Central memory CD8-positive, alpha-beta T cell (primary cell): Measurements from ENCODE around the gene GBX1.

ENCODE experiments used
- ATAC-seq: fragments of 150-1000 bp; cut with Tn5 transposase; replicated peaks from 2 replicates; pipeline ENCODE4 v1.10.0; 2022; ENCODE audit warnings: mild to moderate bottlenecking, moderate FRiP score, moderate number of reproducible peaks; ENCODE audit not compliant: poor library complexity, severe bottlenecking; ENCODE audit errors: extremely low read depth
- DNase-seq, 2 donors: peaks; one replicate each; pipeline ENCODE4 v3.0.0; 2021; ENCODE audit warnings: low spot score in 2 of 2
- H3K27ac Mint-ChIP-seq: one replicate; pipeline ENCODE4 v1.8.0; 2022; ENCODE audit warnings: low read depth, mild to moderate bottlenecking, moderate library complexity, mixed read lengths
- H3K27me3 Mint-ChIP-seq: one replicate; pipeline ENCODE4 v1.8.0; 2022; ENCODE audit warnings: mixed read lengths
- H3K36me3 Mint-ChIP-seq: one replicate; pipeline ENCODE4 v1.8.0; 2022; ENCODE audit warnings: mild to moderate bottlenecking, moderate library complexity, mixed read lengths; ENCODE audit not compliant: insufficient read depth
- H3K4me1 Mint-ChIP-seq: one replicate; pipeline ENCODE4 v1.8.0; 2022; ENCODE audit warnings: mixed read lengths
- H3K4me3 Mint-ChIP-seq: one replicate; pipeline ENCODE4 v1.8.0; 2022; ENCODE audit warnings: mild to moderate bottlenecking, moderate library complexity, mixed read lengths
- H3K9me3 Mint-ChIP-seq: one replicate; pipeline ENCODE4 v1.8.0; 2022; ENCODE audit warnings: mixed read lengths

The GBX1 gene

GRCh38 chr7:151138153-151138851, 29.2 kb downstream of the GBX1 start:
- peaks cover 1% of the 10 kb centered on the region for H3K36me3 Mint-ChIP-seq
- H3K27me3 Mint-ChIP-seq = no peaks in the 10 kb centered on the region
- no peak for ATAC-seq
- no peaks in the 10 kb centered on the region for H3K9me3 Mint-ChIP-seq
- H3K4me3 Mint-ChIP-seq = no peak overlapping the region
- no peak overlapping the region for H3K27ac Mint-ChIP-seq
- no peak for DNase-seq
- H3K4me1 Mint-ChIP-seq = no peaks in the 10 kb centered on the region

DNA sequence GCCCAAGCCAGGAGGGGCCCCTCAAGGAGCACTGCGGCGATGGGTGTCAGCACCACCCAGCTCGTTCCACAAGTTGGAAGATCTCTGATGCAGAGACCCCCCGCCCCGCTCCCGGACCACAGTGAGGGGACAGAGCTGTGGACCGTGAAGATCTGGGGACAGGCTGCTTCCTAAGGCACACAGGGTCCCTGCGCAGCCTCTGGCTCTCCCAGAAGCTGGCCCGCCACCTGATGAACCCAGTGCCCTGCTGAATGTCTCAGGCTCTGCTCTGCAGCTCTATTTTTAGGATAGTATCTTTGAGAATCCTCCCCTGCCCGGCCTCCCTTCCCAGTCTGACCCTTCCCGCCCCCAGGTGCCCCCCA, 29.7 kb downstream of the GBX1 start:
- Mint-ChIP-seq H3K27me3 (no peaks in the 10 kb centered on the region), H3K9me3 (no peaks in the 10 kb centered on the region), H3K4me3 (no peak overlapping the region), H3K36me3 (peaks cover under 1% of the 10 kb centered on the region), H3K27ac (no peak overlapping the region), H3K4me1 (no peaks in the 10 kb centered on the region)
- DNase-seq (no peak), ATAC-seq (no peak)

DNA sequence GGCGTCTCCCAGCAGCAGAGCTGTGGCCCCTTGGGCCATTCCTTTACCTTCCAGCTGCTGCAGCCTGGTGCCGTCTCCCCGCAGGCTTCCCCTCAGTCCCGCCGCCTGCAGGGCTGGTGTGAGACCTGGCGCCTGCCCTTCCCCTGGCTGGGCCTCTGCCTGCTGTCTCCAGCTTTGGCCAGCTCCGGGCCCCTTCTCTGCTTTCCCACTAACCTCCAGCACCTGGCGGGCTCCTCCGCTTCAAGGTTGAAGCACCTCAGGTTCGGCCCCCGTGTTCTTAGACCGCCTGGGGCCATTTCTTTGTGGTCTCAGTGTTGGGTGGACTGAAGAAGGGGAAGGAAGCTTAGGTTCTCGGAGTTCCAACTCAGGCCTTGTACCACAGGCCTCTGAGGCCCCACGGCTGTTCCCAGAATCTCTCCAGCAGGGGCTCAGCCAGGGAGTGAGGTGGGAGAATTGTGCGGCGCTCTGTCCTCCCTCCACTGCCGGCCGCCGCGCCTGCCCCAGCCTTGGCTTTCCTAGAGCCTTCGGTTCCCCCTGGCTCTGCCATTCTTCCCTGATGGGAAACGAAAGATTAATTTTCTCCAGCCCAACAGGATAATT, 30.3 kb downstream of the GBX1 start:
- Mint-ChIP-seq H3K4me1 (no peaks in the 10 kb centered on the region), H3K36me3 (no peaks in the 10 kb centered on the region), H3K27ac (no peak overlapping the region), H3K4me3 (no peak overlapping the region), H3K9me3 (no peaks in the 10 kb centered on the region), H3K27me3 (no peaks in the 10 kb centered on the region)
- ATAC-seq (no peak), DNase-seq (no peak)

DNA sequence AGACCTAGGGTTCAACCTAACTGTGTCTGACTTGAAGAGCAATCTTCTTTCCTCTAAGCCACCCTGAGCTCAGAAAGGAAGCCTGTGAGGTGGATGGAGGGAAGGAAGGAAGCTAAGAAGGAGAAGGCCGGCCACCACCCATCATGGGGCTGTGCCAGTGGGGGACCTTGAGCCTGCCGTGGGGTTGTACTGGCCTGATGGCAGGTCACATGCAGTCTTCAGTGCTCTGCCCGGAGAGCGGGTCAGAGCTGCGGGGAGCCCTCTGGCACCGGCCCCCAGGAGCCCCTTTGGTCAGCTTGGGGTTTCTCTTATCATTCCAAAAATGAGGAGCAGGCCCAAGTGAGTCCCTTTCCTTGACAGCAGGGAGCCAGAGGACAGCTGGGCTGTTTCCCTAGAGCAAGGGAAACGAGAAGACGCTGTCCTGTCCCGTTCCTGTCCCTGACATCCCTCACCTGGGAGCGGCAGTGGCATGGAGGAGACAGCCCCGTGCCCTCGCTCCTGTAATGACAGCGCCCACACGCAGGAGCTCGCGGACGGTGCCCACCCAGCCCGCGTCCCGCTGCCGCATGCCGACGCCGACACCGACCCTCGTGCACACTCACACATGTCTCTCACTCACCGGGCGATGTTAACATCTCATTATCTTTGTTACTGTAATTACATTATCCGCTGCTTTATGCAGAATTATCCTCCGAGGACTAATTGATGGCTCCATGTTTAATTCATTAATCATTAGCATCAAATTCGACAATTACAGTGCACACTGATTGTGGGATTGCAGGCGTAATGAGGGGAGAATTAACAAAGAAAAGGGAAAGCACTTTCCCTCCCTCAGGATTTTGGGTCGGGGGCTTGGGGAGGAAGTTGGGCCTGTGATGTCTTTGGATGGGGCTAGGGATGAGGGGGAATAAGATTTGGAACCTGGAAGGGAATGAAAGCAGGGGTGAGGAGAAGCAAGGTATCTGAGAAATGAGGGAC, 31.3 kb downstream of the GBX1 start:
- no peaks in the 10 kb centered on the region for H3K4me1 Mint-ChIP-seq
- H3K36me3 Mint-ChIP-seq = no peaks in the 10 kb centered on the region
- no peaks in the 10 kb centered on the region for H3K27me3 Mint-ChIP-seq
- no peak overlapping the region for H3K27ac Mint-ChIP-seq
- DNase-seq (no peak), ATAC-seq (no peak)
- no peaks in the 10 kb centered on the region for H3K9me3 Mint-ChIP-seq
- no peak overlapping the region for H3K4me3 Mint-ChIP-seq

DNA sequence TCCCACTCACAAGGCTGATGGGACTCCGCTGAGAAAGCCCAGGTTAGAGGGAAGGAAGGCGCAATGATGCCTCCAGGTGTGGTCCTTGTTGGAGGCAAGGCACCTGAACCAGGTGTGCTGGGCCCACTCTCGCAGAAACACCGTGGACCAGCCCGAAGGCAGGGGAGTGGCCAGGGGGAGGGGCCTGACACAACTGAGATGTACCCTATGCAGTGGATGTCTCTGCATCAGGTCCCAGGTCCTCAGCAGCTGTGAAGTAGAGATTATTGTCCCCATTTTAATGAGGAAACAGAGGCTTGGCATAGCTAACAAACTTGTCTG, 32.0 kb downstream of the GBX1 start:
- Mint-ChIP-seq H3K27ac (no peak overlapping the region), H3K36me3 (no peaks in the 10 kb centered on the region), H3K4me3 (no peak overlapping the region), H3K4me1 (no peaks in the 10 kb centered on the region), H3K27me3 (no peaks in the 10 kb centered on the region), H3K9me3 (no peaks in the 10 kb centered on the region)
- no peak for DNase-seq
- no peak for ATAC-seq

DNA sequence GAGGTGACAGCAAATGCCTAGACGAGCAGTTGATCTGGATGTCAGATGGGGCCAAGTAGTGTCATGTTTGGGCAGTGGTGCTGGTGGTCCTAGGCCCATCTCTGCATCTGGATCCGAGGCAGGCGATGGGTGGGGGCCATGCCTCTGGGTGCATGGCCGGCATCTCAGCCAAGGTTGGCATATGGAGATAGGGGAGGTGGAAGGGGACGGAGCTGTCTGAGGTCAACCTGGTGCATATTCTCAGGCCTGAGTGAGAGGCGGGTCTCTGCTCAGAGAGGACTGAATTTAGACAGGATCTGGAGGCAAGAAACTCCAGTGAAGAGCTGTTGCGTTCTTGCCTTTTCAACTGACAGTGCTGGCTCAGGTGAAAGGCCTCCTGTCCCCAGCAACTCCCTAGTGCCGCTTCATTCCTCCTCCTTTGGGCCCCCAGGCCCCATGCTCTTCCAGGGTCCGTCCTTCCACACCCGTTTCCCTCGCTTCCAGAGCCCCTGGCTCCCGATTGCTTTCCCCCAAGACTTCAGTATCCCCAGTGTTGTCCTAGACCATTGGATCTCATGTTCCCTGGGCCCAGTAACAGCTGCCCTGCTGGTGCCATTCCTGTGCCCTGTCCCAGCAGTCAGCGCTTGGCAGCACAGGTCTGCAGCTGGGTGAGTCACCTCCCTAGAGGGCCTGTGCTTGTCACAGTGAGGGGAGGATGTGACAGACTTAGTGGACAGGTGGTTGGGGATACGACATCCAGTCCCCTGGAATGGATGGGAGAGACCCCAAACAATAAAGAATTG, 32.6 kb downstream of the GBX1 start:
- no peak overlapping the region for H3K27ac Mint-ChIP-seq
- H3K27me3 Mint-ChIP-seq = no peaks in the 10 kb centered on the region
- no peaks in the 10 kb centered on the region for H3K9me3 Mint-ChIP-seq
- H3K36me3 Mint-ChIP-seq = no peaks in the 10 kb centered on the region
- no peak for DNase-seq
- ATAC-seq = no peak
- H3K4me1 Mint-ChIP-seq = no peaks in the 10 kb centered on the region
- no peak overlapping the region for H3K4me3 Mint-ChIP-seq

GRCh38 chr7:151133986-151134742, 33.3 kb downstream of the GBX1 start:
- Mint-ChIP-seq H3K27ac (no peak overlapping the region), H3K27me3 (no peaks in the 10 kb centered on the region), H3K4me3 (no peak overlapping the region), H3K9me3 (no peaks in the 10 kb centered on the region), H3K4me1 (no peaks in the 10 kb centered on the region), H3K36me3 (no peaks in the 10 kb centered on the region)
- DNase-seq (no peak), ATAC-seq (no peak)

- Mint-ChIP-seq H3K36me3 (no peaks in the 10 kb centered on the region), H3K4me1 (no peaks in the 10 kb centered on the region), H3K27ac (no peak overlapping the region), H3K27me3 (no peaks in the 10 kb centered on the region), H3K4me3 (no peak overlapping the region), H3K9me3 (no peaks in the 10 kb centered on the region)
- ATAC-seq = no peak
- DNase-seq = no peak
Measured at GRCh38 chr7:151133266-151133985, 34.1 kb downstream of the GBX1 start.

DNA sequence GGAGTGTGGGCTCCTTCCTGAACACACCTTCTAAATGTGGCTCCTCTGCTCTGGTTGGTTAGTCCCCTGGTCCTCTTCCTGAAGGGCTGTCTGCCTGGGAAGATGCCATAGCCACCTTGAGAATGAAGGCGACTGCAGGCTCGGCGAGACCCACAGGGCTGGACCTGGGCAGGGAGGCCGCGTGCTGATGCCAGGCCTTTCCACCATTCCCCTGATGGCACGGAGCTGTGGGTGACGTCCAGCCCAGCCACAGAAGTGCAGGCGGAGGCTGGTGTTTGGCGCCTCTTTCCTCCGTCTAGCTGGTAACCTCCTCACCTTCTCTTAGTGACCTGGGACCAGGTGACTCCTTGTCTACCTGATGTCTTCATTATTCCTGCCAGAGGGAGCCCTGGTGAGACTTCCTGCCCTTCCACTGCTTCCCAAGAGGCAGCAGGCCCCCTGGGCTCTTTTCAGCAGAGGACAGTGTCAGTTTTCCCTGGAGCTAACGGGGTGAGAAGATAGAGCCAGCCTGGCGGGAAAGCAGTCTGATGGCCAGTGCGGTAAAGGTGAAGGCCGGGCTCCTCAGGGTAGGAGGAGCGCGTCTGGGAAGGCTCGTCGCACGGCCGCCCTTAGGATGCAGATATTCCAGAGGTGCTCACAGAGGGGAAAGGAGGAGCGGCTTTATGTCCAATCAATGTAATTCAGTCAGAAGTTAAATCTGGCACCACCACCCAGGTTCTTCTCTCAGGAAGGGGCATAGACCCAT, 34.9 kb downstream of the GBX1 start:
- no peak overlapping the region for H3K27ac Mint-ChIP-seq
- DNase-seq (no peak), ATAC-seq (no peak)
- H3K4me3 Mint-ChIP-seq = no peak overlapping the region
- H3K36me3 Mint-ChIP-seq = no peaks in the 10 kb centered on the region
- no peaks in the 10 kb centered on the region for H3K27me3 Mint-ChIP-seq
- H3K9me3 Mint-ChIP-seq = no peaks in the 10 kb centered on the region
- H3K4me1 Mint-ChIP-seq = no peaks in the 10 kb centered on the region

DNA sequence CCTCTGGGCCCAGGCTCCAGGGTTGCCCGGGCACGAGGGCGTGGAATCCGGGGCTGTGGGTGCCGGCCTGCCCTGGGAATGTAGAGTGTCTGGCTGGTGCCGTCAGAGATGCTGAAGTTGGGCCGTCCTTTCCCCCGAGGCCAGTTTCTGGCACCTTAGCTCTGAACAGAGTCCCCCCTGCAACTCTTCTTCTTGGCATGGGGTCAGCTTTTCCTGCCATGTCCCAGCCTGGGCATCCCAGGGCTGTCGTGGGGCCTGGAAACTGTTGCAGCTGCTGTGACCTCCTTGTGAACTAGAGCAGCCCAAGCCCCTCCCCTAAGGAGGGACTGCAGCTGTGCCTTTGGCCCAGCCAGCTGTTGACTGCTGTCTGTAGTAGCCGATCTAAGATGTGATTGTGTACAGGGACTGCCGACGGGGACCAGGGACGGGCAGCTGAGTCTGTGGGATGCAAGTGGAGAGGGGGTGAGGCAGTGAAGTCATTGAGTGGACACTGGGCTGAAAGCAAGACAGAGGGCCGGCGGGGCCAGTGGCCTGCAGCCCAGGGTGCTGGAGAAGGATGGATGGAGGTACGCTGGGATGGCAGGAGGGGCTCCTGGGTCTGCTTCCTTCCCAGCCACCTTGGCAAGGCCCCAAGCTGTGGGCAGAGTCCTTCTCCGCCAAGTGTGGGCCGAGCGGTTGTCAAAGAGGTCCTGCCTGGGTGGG, 35.8 kb downstream of the GBX1 start:
- Mint-ChIP-seq H3K9me3 (no peaks in the 10 kb centered on the region), H3K4me1 (no peaks in the 10 kb centered on the region), H3K27me3 (no peaks in the 10 kb centered on the region), H3K4me3 (no peak overlapping the region), H3K27ac (no peak overlapping the region), H3K36me3 (no peaks in the 10 kb centered on the region)
- DNase-seq (no peak), ATAC-seq (no peak)

DNA sequence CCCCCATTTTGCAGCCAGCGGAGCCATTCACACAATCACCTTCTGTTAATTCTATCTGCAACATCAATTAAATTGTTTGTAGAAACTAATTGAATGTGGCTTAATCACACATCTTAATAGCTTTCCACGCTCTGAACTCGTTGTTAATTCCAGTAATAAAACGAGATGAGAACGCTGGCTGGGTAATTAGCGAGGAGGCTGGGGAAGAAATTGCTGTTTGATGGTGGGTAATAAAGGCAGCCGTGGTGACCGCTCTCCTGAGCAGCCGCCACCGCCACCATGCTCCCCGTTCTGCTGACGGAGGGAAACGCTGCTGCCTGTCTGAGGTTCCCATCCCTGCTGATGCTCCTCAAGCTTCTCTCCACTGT, 36.3 kb downstream of the GBX1 start:
- Mint-ChIP-seq H3K27ac (no peak overlapping the region), H3K9me3 (no peaks in the 10 kb centered on the region)

More for the DNA sequence above, 36.3 kb downstream of the GBX1 start:
- no peak for ATAC-seq
- Mint-ChIP-seq H3K4me1 (no peaks in the 10 kb centered on the region), H3K36me3 (no peaks in the 10 kb centered on the region), H3K27me3 (no peaks in the 10 kb centered on the region), H3K4me3 (no peak overlapping the region)
- no peak for DNase-seq
